Body of pancreas (tissue), 4 donors: ENCODE results near the gene NPIPB2.

Experiments
- POLR2A ChIP-seq, 3 donors: fragments of 450-650 bp; IDR thresholded peaks; one replicate each; pipeline ENCODE4 v1.6.1; 2016; ENCODE audit warnings: antibody characterized with exemption in 3 of 3, mild to moderate bottlenecking in 2 of 3
- TF ChIP-seq, protein P1 (sequence below), 7 experiments: fragments of 450-650 bp in 4 of 7; fragments of 200-600 bp in 3 of 7; sonication (generic) in 3 of 7; IDR thresholded peaks; one replicate each; pipeline ENCODE4 v1.5.1; 2016 to 2019; ENCODE audit warnings: antibody characterized with exemption in 7 of 7

- TF ChIP-seq, protein P1, sequence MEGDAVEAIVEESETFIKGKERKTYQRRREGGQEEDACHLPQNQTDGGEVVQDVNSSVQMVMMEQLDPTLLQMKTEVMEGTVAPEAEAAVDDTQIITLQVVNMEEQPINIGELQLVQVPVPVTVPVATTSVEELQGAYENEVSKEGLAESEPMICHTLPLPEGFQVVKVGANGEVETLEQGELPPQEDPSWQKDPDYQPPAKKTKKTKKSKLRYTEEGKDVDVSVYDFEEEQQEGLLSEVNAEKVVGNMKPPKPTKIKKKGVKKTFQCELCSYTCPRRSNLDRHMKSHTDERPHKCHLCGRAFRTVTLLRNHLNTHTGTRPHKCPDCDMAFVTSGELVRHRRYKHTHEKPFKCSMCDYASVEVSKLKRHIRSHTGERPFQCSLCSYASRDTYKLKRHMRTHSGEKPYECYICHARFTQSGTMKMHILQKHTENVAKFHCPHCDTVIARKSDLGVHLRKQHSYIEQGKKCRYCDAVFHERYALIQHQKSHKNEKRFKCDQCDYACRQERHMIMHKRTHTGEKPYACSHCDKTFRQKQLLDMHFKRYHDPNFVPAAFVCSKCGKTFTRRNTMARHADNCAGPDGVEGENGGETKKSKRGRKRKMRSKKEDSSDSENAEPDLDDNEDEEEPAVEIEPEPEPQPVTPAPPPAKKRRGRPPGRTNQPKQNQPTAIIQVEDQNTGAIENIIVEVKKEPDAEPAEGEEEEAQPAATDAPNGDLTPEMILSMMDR (IDR thresholded peaks at IDR 0.05): no peak
- no peak for TF ChIP-seq POLR2A (IDR thresholded peaks at IDR 0.05)
Observed at GRCh38 chr16:11976850-11977375, 35.1 kb upstream of the NPIPB2 start.
